H9 (cell line): Measurements from ENCODE around the gene PARVB. TPM values are rescaled to one million over a fixed set of nuclear protein-coding genes. Genes with fewer than 3 reads are reported as not detected.

Experiments
- DNase-seq: peaks from one replicate; pipeline ENCODE4 v3.0.0-alpha.2; 2017
- H2AFZ ChIP-seq: one replicate; pipeline ENCODE4 v1.6.1; 2013; ENCODE audit warnings: mild to moderate bottlenecking, low read length, control low read depth, moderate library complexity
- H2AK5ac ChIP-seq: 2 replicates; pipeline ENCODE4 v1.6.1; 2013; ENCODE audit warnings: low read length, control low read depth, mixed read lengths; ENCODE audit not compliant: insufficient read length
- H2BK120ac ChIP-seq: one replicate; pipeline ENCODE4 v1.6.1; 2013; ENCODE audit warnings: low read depth, mild to moderate bottlenecking, low read length, control low read depth, inconsistent platforms; ENCODE audit not compliant: poor library complexity, severe bottlenecking
- H2BK12ac ChIP-seq: 2 replicates; pipeline ENCODE4 v1.6.1; 2013; ENCODE audit warnings: low read length, control low read depth, mixed read lengths, low read depth; ENCODE audit not compliant: insufficient read length
- H2BK15ac ChIP-seq: 2 replicates; pipeline ENCODE4 v1.6.1; 2013; ENCODE audit warnings: low read depth, low read length, control low read depth
- H2BK20ac ChIP-seq: one replicate; pipeline ENCODE4 v1.6.1; 2013; ENCODE audit warnings: low read depth, mild to moderate bottlenecking, low read length, control low read depth, inconsistent platforms; ENCODE audit not compliant: poor library complexity, severe bottlenecking
- H2BK5ac ChIP-seq: 2 replicates; pipeline ENCODE4 v1.6.1; 2013; ENCODE audit warnings: low read length, control low read depth, mixed read lengths; ENCODE audit not compliant: insufficient read length
- H3K14ac ChIP-seq: 2 replicates; pipeline ENCODE4 v1.6.1; 2013; ENCODE audit warnings: low read length, control low read depth; ENCODE audit not compliant: insufficient read depth
- H3K18ac ChIP-seq: 2 replicates; pipeline ENCODE4 v1.6.1; 2013; ENCODE audit warnings: low read depth, mild to moderate bottlenecking, mixed read lengths, low read length, control low read depth; ENCODE audit not compliant: insufficient read length
- H3K23ac ChIP-seq: 2 replicates; pipeline ENCODE4 v1.6.1; 2013; ENCODE audit warnings: low read length, control low read depth, mixed read lengths, low read depth; ENCODE audit not compliant: insufficient read length
- H3K23me2 ChIP-seq: 2 replicates; pipeline ENCODE4 v1.6.1; 2013; ENCODE audit warnings: low read depth, mild to moderate bottlenecking, mixed read lengths, low read length, control low read depth; ENCODE audit not compliant: insufficient read length, poor library complexity, severe bottlenecking
- H3K27ac ChIP-seq: 2 replicates; pipeline ENCODE4 v1.5.1; 2013; ENCODE audit warnings: low read length, control low read depth, mixed read lengths, low read depth; ENCODE audit not compliant: insufficient read length
- H3K27me3 ChIP-seq: 2 replicates; pipeline ENCODE4 v1.6.1; 2013; ENCODE audit warnings: low read length, control low read depth, inconsistent platforms; ENCODE audit not compliant: insufficient read depth
- H3K4ac ChIP-seq: 2 replicates; pipeline ENCODE4 v1.6.1; 2013; ENCODE audit warnings: low read depth, mild to moderate bottlenecking, control low read depth, inconsistent platforms, low read length, moderate library complexity
- H3K4me1 ChIP-seq: 2 replicates; pipeline ENCODE4 v1.6.1; 2013; ENCODE audit warnings: low read length, control low read depth, inconsistent platforms; ENCODE audit not compliant: insufficient read depth
- H3K4me2 ChIP-seq: 2 replicates; pipeline ENCODE4 v1.6.1; 2013; ENCODE audit warnings: low read length, control low read depth, mixed read lengths; ENCODE audit not compliant: insufficient read length, insufficient read depth
- H3K56ac ChIP-seq: 2 replicates; pipeline ENCODE4 v1.6.1; 2013; ENCODE audit warnings: low read depth, mild to moderate bottlenecking, mixed read lengths, low read length, control low read depth; ENCODE audit not compliant: insufficient read length
- H3K79me1 ChIP-seq: 2 replicates; pipeline ENCODE4 v1.6.1; 2013; ENCODE audit warnings: low read depth, mild to moderate bottlenecking, moderate library complexity, low read length, control low read depth, inconsistent platforms; ENCODE audit not compliant: insufficient read depth, poor library complexity, severe bottlenecking
- H3K79me2 ChIP-seq: 2 replicates; pipeline ENCODE4 v1.6.1; 2013; ENCODE audit warnings: low read length, control low read depth, inconsistent platforms; ENCODE audit not compliant: insufficient read depth
- H3K9ac ChIP-seq: 2 replicates; pipeline ENCODE4 v1.6.1; 2013; ENCODE audit warnings: low read length, control low read depth, mixed read lengths; ENCODE audit not compliant: insufficient read length; ENCODE audit errors: extremely low read depth
- H3K9me3 ChIP-seq: one replicate; pipeline ENCODE4 v1.6.1; 2013; ENCODE audit warnings: low read depth, low read length, inconsistent platforms; ENCODE audit not compliant: control insufficient read depth
- H3T11ph ChIP-seq: one replicate; pipeline ENCODE4 v1.6.1; 2013; ENCODE audit warnings: mild to moderate bottlenecking, low read length, control low read depth, inconsistent platforms
- H4K20me1 ChIP-seq: one replicate; pipeline ENCODE4 v1.6.1; 2013; ENCODE audit not compliant: control insufficient read depth, insufficient read length, insufficient read depth
- H4K5ac ChIP-seq: 2 replicates; pipeline ENCODE4 v1.6.1; 2013; ENCODE audit warnings: low read depth, mild to moderate bottlenecking, mixed read lengths, low read length, control low read depth; ENCODE audit not compliant: insufficient read length
- H4K8ac ChIP-seq: replicated peaks from 2 replicates; pipeline ENCODE4 v1.6.1; 2013; ENCODE audit warnings: low read length, control low read depth, mixed read lengths, low read depth; ENCODE audit not compliant: insufficient read length
- H4K91ac ChIP-seq: 2 replicates; pipeline ENCODE4 v1.6.1; 2013; ENCODE audit warnings: low read depth, mild to moderate bottlenecking, moderate library complexity, mixed read lengths, low read length, control low read depth; ENCODE audit not compliant: insufficient read length
- H3K27ac Mint-ChIP-seq, 3 experiments: 2 replicates in 2 of 3; 3 replicates in 1 of 3; pipeline ENCODE4 v1.8.0; 2020 to 2021; ENCODE audit warnings: mixed read lengths in 3 of 3, mild to moderate bottlenecking in 1 of 3, moderate library complexity in 1 of 3
- H3K27me3 Mint-ChIP-seq: 2 replicates; pipeline ENCODE4 v1.8.0; 2021; ENCODE audit warnings: low read depth, mild to moderate bottlenecking, moderate library complexity, mixed read lengths
- H3K36me3 Mint-ChIP-seq, 3 experiments: 2 replicates in 2 of 3; 3 replicates in 1 of 3; pipeline ENCODE4 v1.8.0; 2020 to 2021; ENCODE audit warnings: low read depth in 3 of 3, mixed read lengths in 3 of 3; ENCODE audit not compliant: insufficient read depth in 1 of 3
- H3K4me1 Mint-ChIP-seq, 2 experiments: 2 replicates each; pipeline ENCODE4 v1.8.0; 2020; ENCODE audit warnings: mixed read lengths in 2 of 2
- H3K4me3 Mint-ChIP-seq, 2 experiments: 2 replicates in 1 of 2; 3 replicates in 1 of 2; pipeline ENCODE4 v1.8.0; 2020 to 2021; ENCODE audit warnings: mild to moderate bottlenecking in 2 of 2, mixed read lengths in 2 of 2, moderate library complexity in 1 of 2
- H3K9me3 Mint-ChIP-seq, 2 experiments: 2 replicates in 1 of 2; 3 replicates in 1 of 2; pipeline ENCODE4 v1.8.0; 2020; ENCODE audit warnings: mild to moderate bottlenecking in 2 of 2, mixed read lengths in 2 of 2, moderate library complexity in 1 of 2
- WGBS: extraction: QIAGEN DNeasy Blood & Tissue Kit; methylation state at CpG from one replicate; pipeline ENCODE4 v1.1.7; 2013; ENCODE audit warnings: missing lambda C conversion rate, low lambda C conversion rate, mixed read lengths; ENCODE audit not compliant: insufficient read length; ENCODE audit errors: extremely low coverage; 5-methylcytosine and 5-hydroxymethylcytosine counted together
- total RNA-seq: library from RNA; stranded (reverse); gene quantifications from 2 replicates; pipeline ENCODE4 v1.2.1, GENCODE V29; 2021
- TF ChIP-seq, protein P1 (sequence below): fragments of 200-600 bp; sonication (generic); conservative IDR thresholded peaks from 3 replicates; pipeline ENCODE4 v1.8.0; 2021; ENCODE audit warnings: antibody characterized with exemption, mild to moderate bottlenecking

Gene PARVB
- total RNA-seq, 1 experiment from 2014 or later, result 15.6 TPM

DNA sequence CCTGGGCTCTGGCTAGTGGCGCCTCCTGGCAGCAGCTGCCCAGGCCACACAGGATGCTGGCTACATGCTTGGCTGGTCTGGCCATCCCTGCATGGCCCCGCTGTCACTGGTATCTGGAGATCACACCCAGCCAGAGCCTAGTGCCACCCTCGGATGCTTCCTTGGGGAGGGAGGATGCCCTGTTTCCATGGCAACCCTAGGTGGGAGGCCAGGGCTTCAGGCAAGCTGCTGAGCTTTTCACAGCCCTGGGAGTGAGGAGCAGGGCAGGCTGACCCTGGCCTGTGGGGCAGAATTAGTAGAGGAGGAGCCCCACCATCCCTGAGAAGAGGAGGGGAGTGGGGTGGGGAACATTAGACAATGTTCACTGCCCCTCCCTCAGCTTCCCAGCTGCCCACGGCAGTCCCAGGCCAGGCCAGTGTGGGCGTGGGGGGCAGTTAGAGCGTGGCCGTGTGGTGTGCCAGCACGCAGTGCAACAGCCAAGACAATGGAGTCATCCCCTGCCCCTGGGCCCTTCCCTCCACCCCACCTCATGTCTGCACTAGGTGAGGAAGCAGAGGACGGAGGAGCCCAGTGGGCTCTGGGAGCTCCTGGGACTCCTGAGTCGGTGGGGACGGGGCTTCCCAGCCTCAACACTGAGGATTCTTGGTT is 50.4 kb downstream of the PARVB start:
- Histone ChIP-seq H3K4me2 (no peak overlapping the region), H2AK5ac (no peak overlapping the region), H2BK12ac (no peak overlapping the region), H3K23me2 (no peaks in the 10 kb centered on the region), H2BK20ac (no peak overlapping the region), H3K14ac (peak overlapping the region; percentile 26; the same call in 1 of the 2 replicates), H3K4ac (no peak overlapping the region), H3K27me3 (no peaks in the 10 kb centered on the region), H3K23ac (no peak overlapping the region), H2BK5ac (no peak overlapping the region), H2AFZ (no peak overlapping the region), H3K79me2 (no peaks in the 10 kb centered on the region), H3K9me3 (no peaks in the 10 kb centered on the region), H3T11ph (no peak overlapping the region), H4K20me1 (no peaks in the 10 kb centered on the region), H3K79me1 (no peaks in the 10 kb centered on the region), H3K56ac (no peak overlapping the region), H2BK120ac (no peak overlapping the region), H4K8ac (no peak overlapping the region), H3K27ac (no peak overlapping the region), H3K18ac (no peak overlapping the region), H2BK15ac (no peak overlapping the region), H4K5ac (no peak overlapping the region), H3K9ac (no peak overlapping the region), H3K4me1 (no peaks in the 10 kb centered on the region), H4K91ac (no peak overlapping the region)
- Mint-ChIP-seq H3K36me3 (no peaks in the 10 kb centered on the region), H3K27ac (no peak overlapping the region), H3K27me3 (no peaks in the 10 kb centered on the region; the same call in 1 of the 2 replicates), H3K9me3 (no peaks in the 10 kb centered on the region), H3K4me1 (no peaks in the 10 kb centered on the region), H3K4me3 (no peak overlapping the region)
- TF ChIP-seq, protein P1, sequence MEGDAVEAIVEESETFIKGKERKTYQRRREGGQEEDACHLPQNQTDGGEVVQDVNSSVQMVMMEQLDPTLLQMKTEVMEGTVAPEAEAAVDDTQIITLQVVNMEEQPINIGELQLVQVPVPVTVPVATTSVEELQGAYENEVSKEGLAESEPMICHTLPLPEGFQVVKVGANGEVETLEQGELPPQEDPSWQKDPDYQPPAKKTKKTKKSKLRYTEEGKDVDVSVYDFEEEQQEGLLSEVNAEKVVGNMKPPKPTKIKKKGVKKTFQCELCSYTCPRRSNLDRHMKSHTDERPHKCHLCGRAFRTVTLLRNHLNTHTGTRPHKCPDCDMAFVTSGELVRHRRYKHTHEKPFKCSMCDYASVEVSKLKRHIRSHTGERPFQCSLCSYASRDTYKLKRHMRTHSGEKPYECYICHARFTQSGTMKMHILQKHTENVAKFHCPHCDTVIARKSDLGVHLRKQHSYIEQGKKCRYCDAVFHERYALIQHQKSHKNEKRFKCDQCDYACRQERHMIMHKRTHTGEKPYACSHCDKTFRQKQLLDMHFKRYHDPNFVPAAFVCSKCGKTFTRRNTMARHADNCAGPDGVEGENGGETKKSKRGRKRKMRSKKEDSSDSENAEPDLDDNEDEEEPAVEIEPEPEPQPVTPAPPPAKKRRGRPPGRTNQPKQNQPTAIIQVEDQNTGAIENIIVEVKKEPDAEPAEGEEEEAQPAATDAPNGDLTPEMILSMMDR, result no peak
- no peak for DNase-seq
- WGBS, result no CpG with 5 or more reads among the region's 11 CpGs
